HCT116 (cell line): ENCODE measurements around the gene LMLN. TPM values are rescaled to one million over a fixed set of nuclear protein-coding genes. Genes with fewer than 3 reads are reported as not detected.

ENCODE experiments used
- ATAC-seq: fragments of 200-7000 bp; cut with Tn5 transposase; 2 replicates; pipeline ENCODE4 v1.9.1; 2020; ENCODE audit warnings: mild to moderate bottlenecking, moderate library complexity
- BruUV-seq: library from RNA; stranded (reverse); fragments of 400-500 nt; replicated peaks from 2 replicates; lab custom pipeline; 2021; lab: Mats Ljungman, UMichigan
- CTCF ChIA-PET: fragments of 300-600 bp; sonication (Branson Sonifier 250); formaldehyde crosslinking; loops from one replicate; lab custom pipeline; 2021; ENCODE audit warnings: antibody characterized with exemption; lab: Charles Lee
- POLR2A ChIA-PET: fragments of 300-600, 350-600 bp; sonication (Branson Sonifier 250); formaldehyde crosslinking; loops from one replicate; lab custom pipeline; 2021; ENCODE audit warnings: antibody characterized with exemption; lab: Charles Lee
- RAD21 ChIA-PET, 2 experiments: fragments of 300-600 bp; sonication (Branson Sonifier 250); formaldehyde crosslinking; loops; one replicate each; lab custom pipeline; 2023; ENCODE audit warnings: low total read pairs in 2 of 2; ENCODE audit not compliant: uncharacterized antibody in 2 of 2, unreplicated experiment in 2 of 2, low non-redundant PET in 1 of 2; lab: Charles Lee
- DNase-seq: peaks from one replicate; pipeline ENCODE4 v3.0.0-alpha.2; 2010; ENCODE audit warnings: low read depth, low spot score
- H2AFZ ChIP-seq: fragments of 200-600 bp; shearing (Covaris generic), sonication (generic); 2 replicates; pipeline ENCODE4 v1.6.1; 2017; ENCODE audit warnings: low read depth, mixed run types, mixed read lengths, antibody characterized with exemption, low read length; ENCODE audit not compliant: poor library complexity, severe bottlenecking
- H3K27ac ChIP-seq: 2 replicates; pipeline ENCODE4 v1.5.1; 2012; ENCODE audit warnings: low read depth, low read length
- H3K27me3 ChIP-seq: fragments of 200-600 bp; sonication (generic); 2 replicates; pipeline ENCODE4 v1.6.1; 2016; ENCODE audit warnings: mixed run types, low read length, mixed read lengths; ENCODE audit not compliant: insufficient read depth
- H3K36me3 ChIP-seq, 2 experiments: fragments of 200-500 bp in 1 of 2; fragments of 200-600 bp in 1 of 2; sonication (Bioruptor generic) in 1 of 2; sonication (generic) in 1 of 2; 2 replicates each; pipeline versions ENCODE4 v1.5.1 to v1.6.1; 2014 to 2016; ENCODE audit warnings: low read length in 2 of 2, inconsistent platforms in 1 of 2, mixed read lengths in 1 of 2, mixed run types in 1 of 2; ENCODE audit not compliant: insufficient read depth in 2 of 2, control insufficient read depth in 1 of 2
- H3K4me1 ChIP-seq, 2 experiments: fragments of 200-600 bp in 1 of 2; sonication (generic) in 1 of 2; 2 replicates each; pipeline versions ENCODE4 v1.5.1 to v1.6.1; 2012 to 2017; ENCODE audit warnings: low read length in 2 of 2, inconsistent platforms in 1 of 2, mild to moderate bottlenecking in 1 of 2, mixed read lengths in 1 of 2, mixed run types in 1 of 2, moderate library complexity in 1 of 2; ENCODE audit not compliant: insufficient read depth in 2 of 2, control insufficient read depth in 1 of 2
- H3K4me2 ChIP-seq: fragments of 200-600 bp; sonication (generic); 2 replicates; pipeline ENCODE4 v1.6.1; 2017; ENCODE audit warnings: mixed run types, low read length, mixed read lengths
- H3K4me3 ChIP-seq, 2 experiments: fragments of 200-600 bp in 1 of 2; sonication (generic) in 1 of 2; replicated peaks in 1 of 2; 2 replicates each; pipeline ENCODE4 v1.5.1; 2011 to 2016; ENCODE audit warnings: low read length in 2 of 2, control low read depth in 1 of 2, low read depth in 1 of 2, mild to moderate bottlenecking in 1 of 2, mixed read lengths in 1 of 2, mixed run types in 1 of 2
- H3K79me2 ChIP-seq: fragments of 200-600 bp; sonication (generic); 2 replicates; pipeline ENCODE4 v1.6.1; 2017; ENCODE audit warnings: mild to moderate bottlenecking, mixed run types, low read length, moderate library complexity, mixed read lengths; ENCODE audit not compliant: insufficient read depth
- H3K9ac ChIP-seq: fragments of 200-600 bp; sonication (generic); 2 replicates; pipeline ENCODE4 v1.6.1; 2016; ENCODE audit warnings: low read length, mixed read lengths
- H3K9me2 ChIP-seq: fragments of 200-600 bp; sonication (generic), shearing (Covaris generic); 2 replicates; pipeline ENCODE4 v1.6.1; 2017; ENCODE audit warnings: mixed run types, mild to moderate bottlenecking, moderate library complexity; ENCODE audit not compliant: insufficient read depth
- H3K9me3 ChIP-seq, 2 experiments: fragments of 200-500 bp in 1 of 2; fragments of 200-600 bp in 1 of 2; sonication (Bioruptor generic) in 1 of 2; sonication (generic) in 1 of 2; 2 replicates each; pipeline ENCODE4 v1.6.1; 2014 to 2017; ENCODE audit warnings: low read length in 2 of 2, mixed read lengths in 2 of 2, inconsistent platforms in 1 of 2, low read depth in 1 of 2, mild to moderate bottlenecking in 1 of 2, mixed run types in 1 of 2, moderate library complexity in 1 of 2; ENCODE audit not compliant: control insufficient read depth in 1 of 2, insufficient read depth in 1 of 2
- H4K20me1 ChIP-seq: fragments of 200-600 bp; sonication (generic), shearing (Covaris generic); 2 replicates; pipeline ENCODE4 v1.6.1; 2017; ENCODE audit warnings: mixed run types, mild to moderate bottlenecking, moderate library complexity; ENCODE audit not compliant: insufficient read depth
- ELF1 ChIP-seq: IDR thresholded peaks from 2 replicates; pipeline ENCODE4 v1.6.1; 2012; ENCODE audit warnings: low read depth, borderline replicate concordance
- EZH2 ChIP-seq: fragments of 200-600 bp; sonication (generic); IDR thresholded peaks from 2 replicates; pipeline ENCODE4 v1.6.1; 2017; ENCODE audit warnings: antibody characterized with exemption, mixed run types
- JUND ChIP-seq: IDR thresholded peaks from 2 replicates; pipeline ENCODE4 v1.6.1; 2012
- RAD21 ChIP-seq: IDR thresholded peaks from 2 replicates; pipeline ENCODE4 v1.6.1; 2012; ENCODE audit warnings: low read depth, mild to moderate bottlenecking
- SIN3A ChIP-seq: IDR thresholded peaks from 2 replicates; pipeline ENCODE4 v1.6.1; 2012; ENCODE audit warnings: low read depth
- ZNF274 ChIP-seq: fragments of 200-500 bp; sonication (Bioruptor generic); IDR thresholded peaks from 2 replicates; pipeline ENCODE4 v1.6.1; 2014; ENCODE audit warnings: mild to moderate bottlenecking, low read depth, low read length, inconsistent platforms
- intact Hi-C: fragments of 100-400 bp; cut with micrococcal nuclease; formaldehyde crosslinking; loops from 2 replicates; pipeline ENCODE4 v1.10.0; 2022
- total RNA-seq: library from RNA; stranded (reverse); gene quantifications from one replicate; pipeline ENCODE4 v1.2.1, GENCODE V29; 2021; ENCODE audit not compliant: unreplicated experiment
- TF ChIP-seq, protein P1 (sequence below), 3 experiments: fragments of 200-600 bp in 1 of 3; sonication (generic) in 1 of 3; IDR thresholded peaks in 2 of 3; conservative IDR thresholded peaks in 1 of 3; 2 replicates each; pipeline ENCODE4 v1.5.1; 2012 to 2017; ENCODE audit warnings: low read depth in 2 of 3, low read length in 2 of 3, antibody characterized with exemption in 1 of 3, borderline replicate concordance in 1 of 3, control low read depth in 1 of 3, mild to moderate bottlenecking in 1 of 3, mixed read lengths in 1 of 3, mixed run types in 1 of 3, moderate library complexity in 1 of 3; ENCODE audit not compliant: insufficient read depth in 1 of 3
- TF ChIP-seq, protein P2 (sequence below): IDR thresholded peaks from 2 replicates; pipeline ENCODE4 v1.6.1; 2011; ENCODE audit warnings: mild to moderate bottlenecking, low read length, moderate library complexity; ENCODE audit not compliant: insufficient replicate concordance; ENCODE audit errors: extremely low read depth
- TF ChIP-seq, protein P3 (sequence below): IDR thresholded peaks from 2 replicates; pipeline ENCODE4 v1.6.1; 2012

Gene LMLN
- total RNA-seq, 1 experiment from 2014 or later, result 7.2 TPM

DNA sequence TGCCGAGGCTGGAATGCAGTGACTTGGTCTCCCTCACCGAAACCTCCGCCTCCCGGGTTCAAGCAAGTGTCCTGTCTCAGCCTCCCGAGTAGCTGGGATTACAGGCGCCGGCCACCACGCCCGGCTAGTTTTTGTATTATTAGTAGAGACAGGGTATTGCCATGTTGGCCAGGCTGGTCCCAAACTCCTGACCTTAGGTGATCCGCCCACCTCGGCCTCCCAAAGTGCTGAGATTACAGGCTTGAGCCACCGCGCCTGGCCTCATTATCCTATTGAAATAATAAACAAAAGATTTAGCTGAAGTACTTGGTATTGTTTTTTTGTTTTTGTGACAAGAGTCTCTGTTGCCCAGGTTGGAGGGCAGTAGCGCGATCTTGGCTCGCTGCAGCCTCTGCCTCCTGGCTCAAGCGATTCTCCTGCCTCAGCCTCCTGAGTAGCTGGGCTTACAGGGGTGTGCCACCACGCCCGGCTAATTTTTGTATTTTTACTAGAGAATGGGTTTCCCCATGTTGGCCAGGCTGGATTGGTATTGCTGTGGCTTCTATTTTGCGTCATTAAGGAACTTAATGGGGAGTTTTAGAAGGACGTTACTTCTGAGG lies 8.5 kb upstream of the LMLN start (continued):
- TF ChIP-seq, protein P1, sequence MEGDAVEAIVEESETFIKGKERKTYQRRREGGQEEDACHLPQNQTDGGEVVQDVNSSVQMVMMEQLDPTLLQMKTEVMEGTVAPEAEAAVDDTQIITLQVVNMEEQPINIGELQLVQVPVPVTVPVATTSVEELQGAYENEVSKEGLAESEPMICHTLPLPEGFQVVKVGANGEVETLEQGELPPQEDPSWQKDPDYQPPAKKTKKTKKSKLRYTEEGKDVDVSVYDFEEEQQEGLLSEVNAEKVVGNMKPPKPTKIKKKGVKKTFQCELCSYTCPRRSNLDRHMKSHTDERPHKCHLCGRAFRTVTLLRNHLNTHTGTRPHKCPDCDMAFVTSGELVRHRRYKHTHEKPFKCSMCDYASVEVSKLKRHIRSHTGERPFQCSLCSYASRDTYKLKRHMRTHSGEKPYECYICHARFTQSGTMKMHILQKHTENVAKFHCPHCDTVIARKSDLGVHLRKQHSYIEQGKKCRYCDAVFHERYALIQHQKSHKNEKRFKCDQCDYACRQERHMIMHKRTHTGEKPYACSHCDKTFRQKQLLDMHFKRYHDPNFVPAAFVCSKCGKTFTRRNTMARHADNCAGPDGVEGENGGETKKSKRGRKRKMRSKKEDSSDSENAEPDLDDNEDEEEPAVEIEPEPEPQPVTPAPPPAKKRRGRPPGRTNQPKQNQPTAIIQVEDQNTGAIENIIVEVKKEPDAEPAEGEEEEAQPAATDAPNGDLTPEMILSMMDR (IDR thresholded peaks at IDR 0.05 in 2 of 3, conservative IDR thresholded peaks at IDR 0.05 in 1 of 3; ENCODE audit: borderline replicate concordance in 1 of 3, insufficient read depth in 1 of 3, low read depth in 2 of 3, low read length in 2 of 3), result no peak
- no peak for TF ChIP-seq ZNF274
- TF ChIP-seq, protein P2, sequence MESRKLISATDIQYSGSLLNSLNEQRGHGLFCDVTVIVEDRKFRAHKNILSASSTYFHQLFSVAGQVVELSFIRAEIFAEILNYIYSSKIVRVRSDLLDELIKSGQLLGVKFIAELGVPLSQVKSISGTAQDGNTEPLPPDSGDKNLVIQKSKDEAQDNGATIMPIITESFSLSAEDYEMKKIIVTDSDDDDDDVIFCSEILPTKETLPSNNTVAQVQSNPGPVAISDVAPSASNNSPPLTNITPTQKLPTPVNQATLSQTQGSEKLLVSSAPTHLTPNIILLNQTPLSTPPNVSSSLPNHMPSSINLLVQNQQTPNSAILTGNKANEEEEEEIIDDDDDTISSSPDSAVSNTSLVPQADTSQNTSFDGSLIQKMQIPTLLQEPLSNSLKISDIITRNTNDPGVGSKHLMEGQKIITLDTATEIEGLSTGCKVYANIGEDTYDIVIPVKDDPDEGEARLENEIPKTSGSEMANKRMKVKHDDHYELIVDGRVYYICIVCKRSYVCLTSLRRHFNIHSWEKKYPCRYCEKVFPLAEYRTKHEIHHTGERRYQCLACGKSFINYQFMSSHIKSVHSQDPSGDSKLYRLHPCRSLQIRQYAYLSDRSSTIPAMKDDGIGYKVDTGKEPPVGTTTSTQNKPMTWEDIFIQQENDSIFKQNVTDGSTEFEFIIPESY, result no peak

DNA sequence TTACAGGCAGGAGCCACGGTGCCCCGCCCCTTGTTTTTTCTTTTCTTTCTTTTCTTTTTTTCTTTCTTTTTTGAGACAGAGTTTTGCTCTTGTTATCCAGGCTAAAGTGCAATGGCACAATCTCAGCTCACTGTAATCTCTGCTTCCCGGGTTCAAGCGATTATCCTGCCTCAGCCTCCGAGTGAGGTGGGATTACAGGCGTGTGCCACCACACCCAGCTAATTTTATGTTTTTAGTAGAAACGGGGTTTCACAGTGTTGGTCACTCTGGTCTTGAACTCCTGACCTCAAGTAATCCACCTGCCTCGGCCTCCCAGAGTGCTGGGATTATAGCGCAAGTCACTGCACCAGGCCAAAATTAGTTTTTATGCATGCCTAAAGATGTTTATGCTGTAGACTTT lies 7.6 kb upstream of the LMLN start:
- H3K9me2 ChIP-seq, result no peaks in the 10 kb centered on the region
- peaks cover 11 to 29% of the 10 kb centered on the region in 2 experiments; a peak in 3 of 4 replicates for H3K4me1 ChIP-seq
- CTCF ChIA-PET, result no interaction called here
- H3K79me2 ChIP-seq, result peaks cover 58% of the 10 kb centered on the region
- no peaks in the 10 kb centered on the region for H3K27me3 ChIP-seq
- no peak overlapping the region for H3K4me3 ChIP-seq
- intact Hi-C loops, result no loop called here
- ATAC-seq (no peak), DNase-seq (no peak)
- H3K27ac ChIP-seq, result peak overlapping the region; percentile 16; the same call in 1 of the 2 replicates
- POLR2A ChIA-PET, result interaction anchor here (0.7 kb wide), 1 partner anchor 234 kb away, joined by 3 read pairs; no protein-coding TSS in a partner anchor
- BruUV-seq, result no TSS peak
- no peak overlapping the region for H2AFZ ChIP-seq
- no peak for TF ChIP-seq JUND
- no peak for TF ChIP-seq ELF1
- TF ChIP-seq RAD21, result no peak
- TF ChIP-seq EZH2, result no peak
- TF ChIP-seq, protein P3, sequence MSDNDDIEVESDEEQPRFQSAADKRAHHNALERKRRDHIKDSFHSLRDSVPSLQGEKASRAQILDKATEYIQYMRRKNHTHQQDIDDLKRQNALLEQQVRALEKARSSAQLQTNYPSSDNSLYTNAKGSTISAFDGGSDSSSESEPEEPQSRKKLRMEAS, result no peak
- TF ChIP-seq ZNF274, result no peak
- no peak for TF ChIP-seq SIN3A
- RAD21 ChIA-PET, result no interaction called here
- H3K4me2 ChIP-seq, result peak overlapping the region; percentile 88; the same call in 1 of the 2 replicates
- peaks cover 29% of the 10 kb centered on the region; the same call in 1 of the 2 replicates for H4K20me1 ChIP-seq
- H3K9me3 ChIP-seq, result no peaks in the 10 kb centered on the region
- H3K36me3 ChIP-seq, result peaks cover 46 to 60% of the 10 kb centered on the region in 2 experiments; a peak in 3 of 4 replicates
- no peak overlapping the region for H3K9ac ChIP-seq
